ENCODE measurements around the gene UBASH3A.

Gene UBASH3A

GRCh38 chr21:42491328-42491727 lies 87.6 kb downstream of the UBASH3A start:
- DNase-seq (ENCODE audit: low read depth in 2 of 2), result no peak

- no peak for DNase-seq (ENCODE audit: low read depth in 2 of 2)
Measured at GRCh38 chr21:42492201-42492600, 88.5 kb downstream of the UBASH3A start.

GRCh38 chr21:42493109-42494060 lies 89.7 kb downstream of the UBASH3A start:
- no peak for DNase-seq (ENCODE audit: low read depth in 2 of 2)

- DNase-seq (ENCODE audit: low read depth in 2 of 2), result no peak
Measured at GRCh38 chr21:42495027-42495426, 91.3 kb downstream of the UBASH3A start.

- DNase-seq (ENCODE audit: low read depth in 2 of 2), result no peak
Measured at GRCh38 chr21:42495765-42496119, 92.0 kb downstream of the UBASH3A start.

GRCh38 chr21:42496120-42496838 lies 92.6 kb downstream of the UBASH3A start, which contains the start of gene RSPH1:
Gene RSPH1 (minus strand): TSS chr21:42496224. CDS start chr21:42496186, 38 bp downstream.
- DNase-seq (ENCODE audit: low read depth in 2 of 2), result peak; percentile 99

- no peak for DNase-seq (ENCODE audit: low read depth in 2 of 2)
Measured at GRCh38 chr21:42496839-42497202, 93.1 kb downstream of the UBASH3A start.
